GM12872 (cell line): Measurements from ENCODE around the gene HS2ST1.

ENCODE experiments used
- CTCF ChIP-seq: IDR thresholded peaks from 3 replicates; pipeline ENCODE4 v1.5.1; 2011; ENCODE audit warnings: low read depth, mild to moderate bottlenecking, low read length, moderate library complexity; ENCODE audit not compliant: insufficient read depth

HS2ST1 gene

GRCh38 chr1:87129606-87130005 lies 215.2 kb downstream of the HS2ST1 start:
- TF ChIP-seq CTCF = no peak

- no peak for TF ChIP-seq CTCF
Observed at GRCh38 chr1:87130438-87130837, 216.0 kb downstream of the HS2ST1 start.

- TF ChIP-seq CTCF = peak; percentile 94
Observed at GRCh38 chr1:87131809-87132283, 217.4 kb downstream of the HS2ST1 start.

- no peak for TF ChIP-seq CTCF
Observed at GRCh38 chr1:87132284-87132870, 217.9 kb downstream of the HS2ST1 start.

- TF ChIP-seq CTCF = no peak
Observed at GRCh38 chr1:87134061-87134460, 219.6 kb downstream of the HS2ST1 start.

- no peak for TF ChIP-seq CTCF
Observed at GRCh38 chr1:87134625-87135328, 220.3 kb downstream of the HS2ST1 start.

GRCh38 chr1:87135329-87135712 lies 220.9 kb downstream of the HS2ST1 start:
- no peak for TF ChIP-seq CTCF
